ENCODE results near the gene PTCD1. TPM values are rescaled to one million over a fixed set of nuclear protein-coding genes. Genes with fewer than 3 reads are reported as not detected.

PTCD1 gene
- total and polyA plus RNA-seq, 9 of the 15 experiments (the other 6 are each of a cell fraction or from before 2014, with no cell fraction given), result 0.46 to 17.1 (median 6.2) TPM

DNA sequence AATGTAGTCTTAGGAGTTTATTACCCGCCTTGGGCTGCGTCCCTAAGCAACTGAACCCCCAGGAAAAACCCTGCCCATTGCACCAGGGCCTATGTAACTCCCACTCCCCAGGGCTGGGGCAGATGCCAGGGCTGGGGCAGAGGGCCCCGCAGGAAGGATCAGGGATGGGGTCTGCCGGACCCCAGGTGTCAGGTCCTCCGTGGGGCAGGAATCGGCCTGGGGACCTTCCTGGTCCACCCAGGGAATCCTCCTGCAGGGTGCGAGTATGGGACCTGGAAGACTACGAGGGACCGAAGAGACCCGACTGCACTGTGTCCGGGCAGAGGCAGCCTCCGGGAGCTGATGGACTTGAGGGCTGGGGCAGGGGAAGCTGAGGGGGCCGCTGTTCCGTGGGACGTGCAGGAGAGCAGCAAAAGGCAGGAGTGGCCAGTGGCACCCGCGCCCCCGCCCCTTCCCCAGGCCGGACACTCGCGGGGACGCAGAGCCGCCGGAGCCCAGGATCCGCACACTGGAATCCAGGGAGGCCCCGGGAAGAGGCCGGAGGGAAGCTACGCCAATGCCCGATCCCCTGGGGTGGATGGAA lies 29.8 kb upstream of the PTCD1 start:
- ATAC-seq (no peak), DNase-seq (ENCODE audit: extremely low read depth in 1 of 4, low spot score in 3 of 4) (no peak), FAIRE-seq (no peak)
- H3K4me2 ChIP-seq (ENCODE audit: insufficient read depth, low read length), result no peak overlapping the region
- ChIA-PET CTCF (ENCODE audit: low intra/inter-chr PET ratio) (interaction anchor here (0.6 kb wide), 1 partner anchor 517 kb away, joined by 3 read pairs; no protein-coding TSS in a partner anchor), POLR2A (interaction anchor here (2.0 kb wide), 1 partner anchor 90 kb away, joined by 5 read pairs; the partner anchor contains the start of gene ZNF655)
- no peak overlapping the region for H3K27ac ChIP-seq (ENCODE audit: extremely low read depth, low read depth, low read length)
- H3K9me3 ChIP-seq (replicated peaks; ENCODE audit: control insufficient read depth, insufficient read depth, low read depth, low read length), result no peaks in the 10 kb centered on the region
- no peak overlapping the region for H3K4me3 ChIP-seq
- no peak overlapping the region for H2AFZ ChIP-seq (ENCODE audit: low read depth, low read length)
- peaks cover 42% of the 10 kb centered on the region for H3K79me2 ChIP-seq (ENCODE audit: control insufficient read depth, insufficient read depth, low read length)
- in situ Hi-C loops (cut with MboI) (no loop called here), intact Hi-C loops (cut with micrococcal nuclease) (no loop called here)
- no TSS peak for BruUV-seq (replicated peaks)
- H3K9me1 ChIP-seq (ENCODE audit: control insufficient read depth, insufficient read depth, low read length), result no peaks in the 10 kb centered on the region
- H3K27me3 ChIP-seq (ENCODE audit: control insufficient read depth in 2 of 2, insufficient read depth in 2 of 2, low read length in 2 of 2), result no peaks in the 10 kb centered on the region
- TF ChIP-seq PPARD (CRISPR knock-in tag; IDR thresholded peaks at IDR 0.05) (no peak), NUFIP1 (IDR thresholded peaks at IDR 0.05; ENCODE audit: partially characterized antibody) (no peak), ZFP30 (CRISPR knock-in tag; IDR thresholded peaks at IDR 0.05; ENCODE audit: borderline replicate concordance) (no peak), BACH1 (tag; IDR thresholded peaks at IDR 0.05) (no peak), SRSF1 (IDR thresholded peaks at IDR 0.05; ENCODE audit: low read depth, low read length) (no peak), L3MBTL2 (IDR thresholded peaks at IDR 0.05) (no peak)
- TF ChIP-seq, protein P1, sequence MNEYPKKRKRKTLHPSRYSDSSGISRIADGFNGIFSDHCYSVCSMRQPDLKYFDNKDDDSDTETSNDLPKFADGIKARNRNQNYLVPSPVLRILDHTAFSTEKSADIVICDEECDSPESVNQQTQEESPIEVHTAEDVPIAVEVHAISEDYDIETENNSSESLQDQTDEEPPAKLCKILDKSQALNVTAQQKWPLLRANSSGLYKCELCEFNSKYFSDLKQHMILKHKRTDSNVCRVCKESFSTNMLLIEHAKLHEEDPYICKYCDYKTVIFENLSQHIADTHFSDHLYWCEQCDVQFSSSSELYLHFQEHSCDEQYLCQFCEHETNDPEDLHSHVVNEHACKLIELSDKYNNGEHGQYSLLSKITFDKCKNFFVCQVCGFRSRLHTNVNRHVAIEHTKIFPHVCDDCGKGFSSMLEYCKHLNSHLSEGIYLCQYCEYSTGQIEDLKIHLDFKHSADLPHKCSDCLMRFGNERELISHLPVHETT (CRISPR knock-in tag; conservative IDR thresholded peaks at IDR 0.05 in 1 of 2, IDR thresholded peaks at IDR 0.05 in 1 of 2), result no peak
- TF ChIP-seq, protein P2, sequence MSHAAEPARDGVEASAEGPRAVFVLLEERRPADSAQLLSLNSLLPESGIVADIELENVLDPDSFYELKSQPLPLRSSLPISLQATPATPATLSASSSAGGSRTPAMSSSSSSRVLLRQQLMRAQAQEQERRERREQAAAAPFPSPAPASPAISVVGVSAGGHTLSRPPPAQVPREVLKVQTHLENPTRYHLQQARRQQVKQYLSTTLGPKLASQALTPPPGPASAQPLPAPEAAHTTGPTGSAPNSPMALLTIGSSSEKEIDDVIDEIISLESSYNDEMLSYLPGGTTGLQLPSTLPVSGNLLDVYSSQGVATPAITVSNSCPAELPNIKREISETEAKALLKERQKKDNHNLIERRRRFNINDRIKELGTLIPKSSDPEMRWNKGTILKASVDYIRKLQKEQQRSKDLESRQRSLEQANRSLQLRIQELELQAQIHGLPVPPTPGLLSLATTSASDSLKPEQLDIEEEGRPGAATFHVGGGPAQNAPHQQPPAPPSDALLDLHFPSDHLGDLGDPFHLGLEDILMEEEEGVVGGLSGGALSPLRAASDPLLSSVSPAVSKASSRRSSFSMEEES (CRISPR knock-in tag; IDR thresholded peaks at IDR 0.05), result no peak
- TF ChIP-seq, protein P3, sequence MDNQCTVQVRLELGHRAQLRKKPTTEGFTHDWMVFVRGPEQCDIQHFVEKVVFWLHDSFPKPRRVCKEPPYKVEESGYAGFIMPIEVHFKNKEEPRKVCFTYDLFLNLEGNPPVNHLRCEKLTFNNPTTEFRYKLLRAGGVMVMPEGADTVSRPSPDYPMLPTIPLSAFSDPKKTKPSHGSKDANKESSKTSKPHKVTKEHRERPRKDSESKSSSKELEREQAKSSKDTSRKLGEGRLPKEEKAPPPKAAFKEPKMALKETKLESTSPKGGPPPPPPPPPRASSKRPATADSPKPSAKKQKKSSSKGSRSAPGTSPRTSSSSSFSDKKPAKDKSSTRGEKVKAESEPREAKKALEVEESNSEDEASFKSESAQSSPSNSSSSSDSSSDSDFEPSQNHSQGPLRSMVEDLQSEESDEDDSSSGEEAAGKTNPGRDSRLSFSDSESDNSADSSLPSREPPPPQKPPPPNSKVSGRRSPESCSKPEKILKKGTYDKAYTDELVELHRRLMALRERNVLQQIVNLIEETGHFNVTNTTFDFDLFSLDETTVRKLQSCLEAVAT (IDR thresholded peaks at IDR 0.05), result no peak
- no peak overlapping the region for H3K9ac ChIP-seq (ENCODE audit: insufficient read depth in 1 of 2, low read depth in 2 of 2, low read length in 2 of 2)
- WGBS (ENCODE audit: insufficient coverage, low coverage, missing lambda C conversion rate), result 89% methylated on average over 23 of the region's 29 CpGs
- peaks cover 10 to 28% of the 10 kb centered on the region in 2 experiments; a peak in 4 of 5 replicates for H3K4me1 ChIP-seq (replicated peaks in 1 of 2; ENCODE audit: control insufficient read depth in 2 of 2, insufficient read depth in 2 of 2, low read length in 2 of 2)
- no peaks in the 10 kb centered on the region for H4K20me1 ChIP-seq (replicated peaks; ENCODE audit: control insufficient read depth, insufficient read depth, low read length)
- H3K36me3 ChIP-seq (ENCODE audit: control insufficient read depth, insufficient read depth, low read length), result peaks cover 19% of the 10 kb centered on the region
